Activated naive CD4-positive, alpha-beta T cell treated with Interleukin-2 at 50 U/mL for 16 hours (primary cell): ENCODE data around the gene LGALS8.
"Not testable (repeated sequence)": the region's sequence is repeated elsewhere in the genome, so short reads cannot be mapped to it uniquely, and the experiment has no call there.

Experiments used
- DNase-seq: peaks from one replicate; pipeline ENCODE4 v3.0.0-alpha.2; 2020

LGALS8 gene

DNA sequence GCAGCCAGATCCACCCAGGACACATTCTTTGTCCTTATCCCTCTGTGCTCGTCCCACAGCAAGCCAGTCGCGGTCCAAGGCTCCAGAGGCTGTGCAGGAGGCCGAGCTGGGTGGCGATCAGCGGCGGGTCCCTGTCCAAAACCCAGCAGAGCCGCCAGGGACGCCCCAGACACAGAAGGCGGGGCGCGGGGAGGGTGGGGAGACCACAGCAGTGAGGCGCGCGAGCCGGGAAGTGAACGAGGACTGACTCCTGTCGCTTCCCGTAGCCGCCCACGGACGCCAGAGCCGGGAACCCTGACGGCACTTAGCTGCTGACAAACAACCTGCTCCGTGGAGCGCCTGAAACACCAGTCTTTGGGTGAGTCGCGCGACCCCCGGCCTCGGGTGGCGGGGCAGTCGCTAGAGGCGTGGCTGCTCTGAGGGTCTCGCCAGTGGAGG is at the start of gene LGALS8:
Gene LGALS8 (plus strand): TSS at position 279 of the 438 bp plus-strand sequence. CDS start 2,089 bp downstream, outside the sequence.
- DNase-seq: peak; percentile 88

DNA sequence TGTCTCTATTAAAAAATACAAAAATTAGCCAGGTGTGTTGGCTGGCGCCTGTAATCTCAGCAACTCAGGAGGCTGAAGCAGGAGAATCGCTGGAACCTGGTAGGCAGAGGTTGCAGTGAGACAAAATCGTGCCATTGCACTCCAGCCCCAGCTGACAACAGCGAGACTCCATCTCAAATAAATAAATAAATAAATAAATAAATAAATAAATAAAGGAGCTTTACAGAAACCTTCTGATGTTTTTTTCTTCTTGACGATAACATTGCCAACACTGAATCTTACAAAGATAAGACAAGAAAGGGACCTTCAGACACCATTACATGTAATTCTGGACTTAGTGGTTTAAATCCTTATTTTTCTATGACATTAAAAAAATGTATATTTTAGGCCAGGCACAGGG is 47.8 kb upstream of the LGALS8 start:
- DNase-seq: no peak

DNA sequence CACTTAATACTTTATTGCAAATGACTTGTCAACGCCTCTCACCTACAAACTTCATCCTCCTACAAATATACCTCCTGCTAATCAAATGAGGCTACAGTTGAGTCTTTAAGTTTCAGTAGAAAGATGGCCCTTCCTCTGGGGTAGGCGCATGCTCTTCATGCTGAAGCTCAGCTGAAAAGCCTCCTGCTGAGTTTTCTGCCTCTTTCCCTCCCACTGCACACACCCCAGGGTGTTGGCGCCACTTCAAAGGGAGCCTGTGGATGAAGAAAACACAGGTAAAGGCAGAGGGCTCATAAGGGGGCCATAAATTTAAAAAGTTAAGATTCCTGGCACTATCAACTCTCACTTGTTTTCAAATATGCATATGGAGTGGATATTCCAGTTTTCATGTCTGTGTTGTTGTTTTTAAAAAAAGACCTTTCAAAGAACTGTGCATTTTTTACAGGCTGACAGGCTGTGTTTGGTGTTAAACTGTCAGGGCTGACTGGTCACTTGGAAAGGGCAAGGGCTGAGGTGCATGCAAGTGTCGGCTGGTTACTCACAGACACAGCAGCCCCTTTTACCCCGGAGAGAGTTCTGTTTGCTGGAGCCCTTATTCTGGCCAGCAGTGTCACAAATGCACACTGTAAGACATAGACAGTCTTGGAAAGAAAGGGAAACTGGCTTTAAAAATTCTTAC is 42.9 kb upstream of the LGALS8 start:
- DNase-seq: no peak

DNA sequence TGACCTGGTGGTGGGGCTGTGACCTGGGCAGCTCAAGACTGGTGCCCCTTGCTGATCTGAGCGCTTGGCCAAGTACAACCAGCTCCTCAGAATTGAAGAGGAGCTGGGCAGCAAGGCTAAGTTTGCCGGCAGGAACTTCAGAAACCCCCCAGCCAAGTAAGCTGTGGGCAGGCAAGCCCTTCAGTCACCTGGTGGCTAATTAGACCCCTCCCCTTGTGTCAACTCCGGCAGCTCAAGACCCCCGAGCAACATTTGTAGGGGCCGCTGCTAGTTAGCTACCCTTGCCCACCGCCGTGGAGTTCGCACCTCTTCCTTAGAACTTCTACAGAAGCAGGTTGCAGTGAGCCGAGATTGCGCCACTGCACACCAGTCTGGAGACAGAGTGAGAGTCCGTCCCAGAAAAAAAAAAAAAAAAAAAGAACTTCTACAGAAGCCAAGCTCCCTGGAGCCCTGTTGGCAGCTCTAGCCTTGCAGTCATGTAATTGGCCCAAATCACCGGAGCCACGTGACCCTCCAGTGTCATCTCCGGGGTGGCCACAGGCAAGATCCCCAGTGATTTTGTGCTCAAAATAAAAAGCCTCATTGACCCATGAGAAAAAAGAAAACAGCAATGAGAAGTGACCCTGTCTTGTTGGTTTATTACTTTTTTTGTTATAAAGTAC is 39.3 kb upstream of the LGALS8 start:
- no peak for DNase-seq

DNA sequence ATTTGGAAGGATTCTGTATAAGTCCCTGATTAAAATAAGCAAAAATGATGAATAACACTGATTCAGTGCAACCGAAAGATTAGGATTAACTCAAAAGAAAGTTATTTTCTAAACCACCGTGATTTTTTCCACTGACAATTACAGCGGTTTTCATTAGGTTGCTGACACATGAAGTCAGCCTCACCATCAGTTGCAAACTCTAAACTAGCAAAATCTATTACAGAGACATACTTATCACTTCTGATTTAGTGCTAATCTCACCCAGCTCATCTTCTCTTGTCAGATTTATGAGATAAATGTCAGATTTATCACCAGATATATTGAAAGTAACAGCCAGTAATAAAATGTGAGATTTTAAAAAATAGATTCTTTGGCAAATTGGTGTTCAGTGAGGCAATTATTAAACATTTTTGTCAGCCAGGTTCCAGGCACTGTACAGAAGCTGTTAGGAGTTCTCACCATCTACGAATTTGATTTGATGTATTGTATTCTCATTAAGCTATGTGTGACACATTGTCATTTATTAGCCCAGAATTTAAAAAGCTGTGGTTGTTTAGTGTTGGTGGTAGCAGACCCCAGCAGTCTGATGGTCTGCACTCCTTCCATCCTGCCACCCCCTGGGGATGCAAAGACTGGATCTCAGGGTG is 37.3 kb upstream of the LGALS8 start:
- no peak for DNase-seq

DNA sequence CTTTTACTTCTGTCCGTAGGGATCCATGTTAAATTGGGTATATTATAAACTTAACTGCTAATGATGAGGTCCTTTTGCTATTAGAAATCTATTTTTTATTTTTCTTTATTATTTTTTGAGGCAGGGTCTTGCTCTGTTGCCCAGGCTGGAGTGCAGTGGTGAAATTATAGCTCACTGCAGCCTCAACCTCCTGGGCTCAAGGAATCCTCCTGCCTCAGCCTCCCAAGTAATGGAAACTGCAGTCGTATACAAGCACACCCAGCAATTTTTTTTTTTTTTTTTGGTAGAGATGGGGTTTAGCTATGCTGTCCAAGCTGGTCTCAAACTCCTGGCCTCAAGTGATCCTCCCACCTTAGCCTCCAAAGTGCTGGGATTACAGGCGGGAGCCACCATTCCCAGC is 34.6 kb upstream of the LGALS8 start:
- DNase-seq: not testable (repeated sequence)

DNA sequence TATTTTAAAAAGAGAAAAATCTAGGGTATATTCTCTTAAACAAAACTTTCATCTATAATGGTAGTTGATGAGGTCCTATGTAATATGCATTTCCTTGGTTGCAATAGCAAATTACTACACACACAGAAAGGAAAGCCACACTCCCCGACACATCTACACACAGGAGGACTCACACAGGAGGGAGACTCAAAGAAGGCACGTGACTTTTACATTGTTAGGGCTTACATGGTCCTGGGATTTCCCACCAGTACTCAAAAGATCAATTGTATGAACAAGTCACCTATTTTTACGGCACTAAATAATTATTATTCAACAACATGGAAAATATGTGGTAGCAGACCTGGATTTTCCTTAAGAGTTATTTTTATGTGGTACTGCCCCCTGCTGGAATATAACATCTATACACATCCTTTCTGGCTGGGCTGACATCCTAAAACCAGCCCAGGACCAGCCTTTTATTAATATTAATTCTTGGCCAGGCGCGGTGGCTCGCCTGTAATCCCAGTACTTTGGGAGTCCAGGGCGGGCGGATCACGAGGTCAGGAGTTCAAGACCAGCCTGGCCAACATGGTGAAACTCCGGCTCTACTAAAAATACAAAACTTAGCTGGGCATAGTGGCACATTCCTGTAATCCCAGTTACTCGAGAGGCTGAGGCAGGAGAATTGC is 33.9 kb upstream of the LGALS8 start:
- no peak for DNase-seq

DNA sequence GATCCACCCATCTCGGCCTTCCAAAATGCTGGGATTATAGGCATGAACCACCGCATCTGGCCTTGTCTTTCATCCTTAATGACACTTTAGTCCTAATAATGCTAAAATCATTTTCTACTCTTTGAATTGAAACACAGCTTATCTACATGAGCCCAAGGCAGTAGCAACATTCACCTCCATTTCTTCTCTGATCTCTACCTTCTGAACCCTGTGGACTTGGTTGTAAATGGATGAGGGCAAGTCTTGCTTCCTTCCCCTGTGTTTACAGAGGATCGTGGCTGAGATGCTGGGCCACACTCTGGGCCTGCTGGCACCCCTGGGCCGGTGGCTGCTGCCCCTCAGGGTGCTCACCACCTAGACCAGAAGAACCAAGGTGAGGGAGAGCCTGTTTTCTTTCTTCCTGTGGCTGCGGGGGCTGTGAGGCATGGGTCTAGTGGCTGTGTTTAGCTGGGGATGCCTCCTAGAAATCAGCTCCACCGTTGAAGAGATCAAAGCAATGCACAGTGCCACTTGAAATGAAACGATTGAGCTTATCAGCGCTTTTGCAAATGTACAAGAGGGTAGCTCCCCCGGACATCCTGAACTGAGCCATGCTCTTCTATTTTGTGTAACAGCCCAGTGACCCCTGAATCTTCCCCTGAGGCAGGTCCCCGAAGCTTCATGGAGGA is 32.2 kb upstream of the LGALS8 start:
- no peak for DNase-seq

DNA sequence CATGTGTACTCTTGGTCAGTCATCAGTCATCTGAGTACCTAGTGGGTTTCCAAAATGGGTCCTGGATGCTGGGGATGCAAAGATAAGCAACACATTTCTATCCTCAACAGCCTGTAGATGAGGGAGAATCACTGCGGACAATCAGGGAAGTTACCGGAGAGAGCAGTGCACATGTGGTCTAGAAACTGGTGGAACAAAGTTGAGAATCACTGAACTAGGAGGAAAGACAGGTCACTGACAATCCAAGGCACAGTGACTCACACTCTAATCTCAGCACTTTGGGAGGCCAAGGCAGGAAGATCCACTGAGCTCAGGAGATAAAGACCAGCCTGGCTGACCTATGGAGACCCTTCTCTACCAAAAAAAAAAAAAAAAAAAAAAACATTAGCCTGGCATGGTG is 31.4 kb upstream of the LGALS8 start:
- DNase-seq: no peak

DNA sequence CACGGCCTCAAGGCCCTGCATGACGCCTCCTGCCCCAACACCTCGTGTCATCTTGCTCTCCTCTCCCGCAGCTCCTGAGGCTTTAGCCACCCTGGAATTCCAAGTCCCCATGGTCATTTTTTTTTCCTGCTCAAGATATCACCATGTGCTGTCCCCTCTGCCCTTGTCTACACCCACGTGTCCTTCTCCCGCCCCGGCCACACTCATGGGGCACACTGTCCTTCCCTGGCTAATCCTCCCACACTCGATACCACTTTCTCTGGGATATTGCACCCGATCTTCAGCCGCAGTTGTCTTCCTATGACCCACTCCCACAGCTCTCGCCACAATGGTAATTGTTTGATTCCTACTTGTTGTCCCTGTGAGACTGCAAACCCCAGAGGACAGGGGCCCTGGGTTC is 29.7 kb upstream of the LGALS8 start:
- no peak for DNase-seq

DNA sequence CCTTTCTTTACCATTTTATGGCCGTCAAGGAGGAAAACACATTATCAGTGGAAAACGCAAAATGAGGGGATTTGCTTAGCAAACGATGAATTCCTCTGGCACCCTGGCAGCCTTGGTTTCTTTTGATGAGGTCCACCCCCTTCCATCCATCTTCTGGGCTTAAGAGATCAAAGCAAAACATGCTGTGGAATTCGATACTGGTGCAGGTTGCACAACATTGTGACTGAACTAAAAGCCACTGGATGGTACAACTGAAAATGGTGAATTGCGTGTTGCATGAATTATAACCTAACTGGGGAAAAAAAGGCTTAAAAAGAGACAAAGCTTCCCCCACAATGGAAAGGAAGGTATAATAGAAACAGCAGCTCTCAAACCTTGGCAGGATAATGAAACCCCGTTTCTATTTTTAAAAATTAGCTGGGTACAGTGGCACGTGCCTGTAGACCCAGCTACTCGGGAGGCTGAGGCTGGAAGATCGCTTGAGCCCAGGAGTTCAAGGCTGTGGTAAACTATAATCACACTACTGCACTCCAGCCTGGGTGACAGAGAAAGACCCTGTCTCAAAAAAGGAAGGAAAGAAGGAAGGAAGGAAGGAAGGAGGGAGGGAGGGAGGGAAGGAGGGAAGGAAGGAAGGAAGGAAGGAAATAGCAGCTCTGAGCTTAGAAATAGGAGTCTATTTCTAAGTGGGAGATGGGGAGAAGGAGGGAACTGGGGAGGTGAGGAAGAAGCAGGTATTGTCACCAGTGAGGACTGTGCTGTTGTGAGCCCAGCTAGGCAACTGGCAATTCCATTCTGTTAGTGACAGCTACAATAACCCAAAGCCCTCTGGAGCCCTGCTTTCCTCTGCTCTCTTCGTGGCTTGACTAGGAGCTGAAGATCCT is 29.0 kb upstream of the LGALS8 start:
- DNase-seq: no peak

DNA sequence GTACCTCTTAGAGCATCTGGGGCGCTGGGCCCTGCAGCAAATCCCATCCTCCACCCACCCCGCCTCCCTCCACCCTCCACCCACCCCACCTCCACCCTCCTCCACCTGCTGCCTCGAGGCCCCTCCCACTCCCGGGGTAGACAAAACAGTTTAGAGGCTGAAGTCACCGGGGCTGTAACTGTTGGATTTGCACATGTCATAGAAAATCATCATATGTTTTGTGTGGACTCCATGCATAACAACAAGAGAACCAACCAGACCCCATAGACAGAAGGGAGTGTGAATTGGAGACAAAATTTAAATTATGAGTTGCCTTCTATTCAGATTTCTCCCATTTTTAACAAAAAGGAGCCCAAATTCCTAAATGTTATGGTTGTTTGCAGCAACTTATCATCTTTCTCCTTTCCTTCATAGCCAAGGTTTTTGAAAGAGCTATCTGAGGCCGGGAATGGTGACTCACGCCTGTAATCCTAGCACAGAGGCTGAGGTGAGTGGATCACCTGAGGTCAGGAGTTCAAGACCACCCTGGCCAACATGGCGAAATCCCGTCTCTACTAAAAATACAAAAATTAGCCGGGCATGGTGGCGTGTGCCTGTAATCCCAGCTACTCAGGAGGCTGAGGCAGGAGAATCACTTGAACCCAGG is 28.2 kb upstream of the LGALS8 start:
- DNase-seq: no peak

DNA sequence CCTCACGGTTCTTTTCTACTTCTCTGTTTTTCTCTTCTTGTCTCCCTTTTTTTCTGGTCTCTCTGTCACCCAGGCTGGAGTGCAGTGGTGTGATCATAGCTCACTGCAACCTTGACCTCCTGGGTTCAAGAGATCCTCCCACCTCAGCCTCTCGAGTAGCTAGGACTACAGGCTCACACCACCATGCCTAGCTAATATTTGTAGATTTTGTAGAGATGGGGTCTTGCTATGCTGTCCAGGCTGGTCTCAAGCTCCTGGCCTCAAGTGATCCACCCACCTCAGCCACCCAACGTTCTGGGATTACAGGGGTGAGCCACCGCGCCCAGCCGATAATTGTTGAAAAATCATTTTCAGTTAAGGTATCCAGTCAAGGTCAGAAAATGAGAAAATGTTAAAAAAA is 25.9 kb upstream of the LGALS8 start:
- DNase-seq: no peak

DNA sequence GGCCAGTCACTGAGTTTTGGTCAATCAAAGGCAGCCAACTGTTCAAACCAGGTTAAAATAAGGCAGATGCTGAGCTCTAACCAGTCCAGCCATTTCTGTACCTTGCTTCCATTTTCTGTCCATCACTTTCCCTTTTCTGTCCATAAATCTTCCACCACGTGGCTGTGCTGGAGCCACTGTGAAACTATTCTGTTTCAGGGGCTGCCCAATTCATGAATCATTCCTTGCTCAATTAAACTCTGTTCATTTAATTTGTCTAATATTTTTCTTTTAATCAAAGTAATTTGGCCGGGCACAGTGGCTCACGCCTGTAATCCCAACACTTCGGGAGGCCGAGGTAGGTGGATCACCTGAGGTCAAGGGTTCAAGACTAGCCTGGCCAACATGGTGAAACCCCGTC is 22.7 kb upstream of the LGALS8 start:
- no peak for DNase-seq

DNA sequence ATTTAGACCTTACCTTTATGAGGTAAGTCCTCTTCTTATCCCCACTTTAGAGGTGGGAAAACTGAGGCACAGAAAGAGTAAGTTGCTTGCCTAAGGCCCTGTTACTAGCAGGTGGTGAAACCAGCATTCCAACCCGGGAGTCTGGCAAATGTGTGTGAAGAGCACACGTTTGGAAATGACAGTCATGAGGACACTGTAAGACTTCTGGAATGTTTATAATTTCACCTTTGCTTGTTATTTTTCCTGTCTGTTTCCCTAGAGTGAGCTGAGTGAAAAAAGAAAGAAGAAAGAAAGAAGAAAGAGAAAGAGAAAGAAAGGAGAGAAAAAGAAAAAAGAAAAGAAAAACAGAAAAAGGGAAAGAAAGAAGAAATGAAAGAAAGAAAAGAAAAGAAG is 21.2 kb upstream of the LGALS8 start:
- no peak for DNase-seq

DNA sequence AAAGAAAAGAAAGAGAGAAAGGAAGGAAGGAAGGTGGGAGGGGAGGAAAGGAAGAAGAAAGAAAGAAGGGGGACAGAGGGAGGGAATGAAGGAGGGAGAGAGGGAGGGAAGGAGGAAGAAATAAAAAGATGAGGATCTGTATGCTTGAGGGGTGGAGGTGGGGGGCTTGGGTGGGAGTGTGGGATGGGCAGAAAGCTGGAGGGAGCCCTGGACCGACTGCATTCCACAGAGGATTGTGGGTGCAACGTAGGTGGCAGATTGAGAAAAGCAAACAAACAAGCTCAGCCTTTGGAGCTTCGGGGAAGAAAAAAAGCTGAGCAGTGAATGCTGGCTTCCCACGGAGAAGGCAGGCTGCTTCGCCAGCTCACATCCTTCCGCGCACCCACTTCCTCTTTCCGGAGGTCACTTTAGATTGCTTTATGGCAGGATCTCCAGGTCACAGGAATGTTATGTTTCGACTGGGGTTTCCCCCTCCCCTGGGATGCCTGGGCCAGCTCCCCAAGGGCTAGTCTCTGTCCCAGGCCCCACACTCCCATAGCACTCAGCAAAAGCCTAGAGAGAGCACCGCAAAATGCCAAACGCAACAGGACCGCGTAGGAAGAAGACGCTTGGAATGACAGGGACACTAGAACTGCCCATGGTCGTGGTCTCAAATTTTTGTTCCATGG is 20.7 kb upstream of the LGALS8 start:
- no peak for DNase-seq

DNA sequence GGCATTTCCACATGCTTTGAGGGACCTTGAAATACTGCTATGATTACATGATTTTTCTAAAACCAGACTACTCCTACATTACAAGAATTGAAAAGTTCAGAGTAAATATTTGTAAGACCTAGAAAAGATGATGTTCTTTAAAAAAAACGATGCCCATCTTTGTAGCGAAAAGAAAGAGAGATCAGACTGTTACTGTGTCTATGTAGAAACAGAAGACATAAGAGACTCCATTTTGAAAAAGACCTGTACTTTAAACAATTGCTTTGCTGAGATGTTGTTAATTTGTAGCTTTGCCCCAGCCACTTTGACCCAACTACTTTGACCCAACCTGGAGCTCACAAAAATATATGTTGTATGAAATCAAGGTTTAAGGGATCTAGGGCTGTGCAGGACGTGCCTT is 19.4 kb upstream of the LGALS8 start:
- DNase-seq: not testable (repeated sequence)

DNA sequence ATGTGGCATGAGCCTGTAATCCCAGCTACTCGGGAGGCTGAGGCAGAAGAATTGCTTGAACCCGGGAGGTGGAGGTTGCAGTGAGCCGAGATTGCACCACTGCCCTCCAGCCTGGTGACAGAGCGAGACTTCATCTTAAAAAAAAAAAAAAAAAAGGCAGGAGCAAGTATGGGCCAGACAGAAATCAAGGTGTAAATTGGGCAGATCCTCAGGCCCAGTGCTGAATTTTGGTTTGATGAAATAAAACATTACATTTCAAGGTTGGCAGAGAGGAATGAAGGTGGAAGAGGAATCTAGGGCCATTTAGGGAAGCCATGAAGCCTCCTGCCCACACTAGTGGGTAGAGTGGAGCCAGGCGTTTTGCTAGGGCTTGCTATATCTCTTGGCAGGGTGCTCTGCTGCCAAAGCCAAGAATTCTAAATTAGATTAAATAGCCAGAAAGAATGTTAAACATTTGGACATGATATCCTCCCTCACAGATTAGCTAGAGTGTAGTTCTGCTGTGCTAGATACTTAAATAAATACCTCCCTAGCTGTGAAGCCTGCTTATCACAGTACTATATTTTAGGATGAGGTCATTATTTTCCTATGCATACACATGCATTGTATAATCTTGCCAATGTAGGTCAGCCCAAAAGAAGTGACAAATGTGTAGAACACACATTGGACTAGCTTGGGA is 16.6 kb upstream of the LGALS8 start:
- no peak for DNase-seq

DNA sequence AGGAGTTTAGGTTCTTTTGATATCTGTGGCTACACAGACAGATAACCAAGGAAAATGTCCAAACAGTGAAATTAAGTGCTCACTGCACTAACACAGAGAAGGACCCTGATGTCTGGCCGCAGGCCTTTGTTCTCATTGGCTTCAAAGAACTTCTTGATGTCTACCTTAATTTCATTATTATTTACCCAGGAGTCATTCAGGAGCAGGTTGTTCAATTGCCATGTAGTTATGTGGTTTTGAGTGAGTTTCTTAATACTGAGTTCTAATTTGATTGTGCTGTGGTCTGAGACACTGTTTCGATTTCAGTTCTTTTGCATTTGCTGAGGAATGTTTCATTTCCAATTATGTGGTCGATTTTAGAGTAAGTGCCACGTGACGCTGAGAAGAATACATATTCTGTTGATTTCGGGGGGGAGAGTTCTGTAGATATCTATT is 15.2 kb upstream of the LGALS8 start:
- peak; percentile 22 for DNase-seq

DNA sequence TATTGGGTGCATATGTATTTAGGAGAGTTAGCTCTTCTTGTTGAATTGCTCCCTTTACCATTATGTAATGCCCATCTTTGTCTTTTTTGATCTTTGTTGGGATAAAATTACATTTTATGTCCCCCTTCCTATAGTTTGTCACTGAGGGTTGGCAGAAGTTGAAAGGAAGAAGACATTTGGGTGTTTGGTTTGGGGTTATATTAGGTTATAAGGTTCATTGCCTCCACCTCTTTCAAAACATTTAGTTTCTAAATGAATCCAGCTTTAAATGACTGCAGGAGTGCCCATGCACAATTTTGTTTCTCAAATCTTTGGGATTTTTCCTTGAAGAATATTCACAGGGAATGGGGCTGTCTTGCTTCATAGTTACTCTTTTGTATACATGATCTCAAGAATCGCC is 14.6 kb upstream of the LGALS8 start:
- no peak for DNase-seq
